CD4-positive, alpha-beta T cell treated with Interleukin-15 for 1 hour (primary cell): Measurements from ENCODE around the gene FEZ2.
"Not testable (repeated sequence)": the region's sequence is repeated elsewhere in the genome, so short reads cannot be mapped to it uniquely, and the experiment has no call there.

ENCODE experiments used
- DNase-seq: peaks from one replicate; pipeline ENCODE4 v3.0.0-alpha.2; 2020

The FEZ2 gene

GRCh38 chr2:36597532-36598377 lies at the start of gene FEZ2:
TSS of gene FEZ2 (minus strand) at chr2:36598168. CDS start at chr2:36598142, 26 bp downstream.
- peak; percentile 60 for DNase-seq

- DNase-seq: no peak
Measured at GRCh38 chr2:36634981-36635597, 37.1 kb upstream of the FEZ2 start.

GRCh38 chr2:36633470-36634092 lies 35.6 kb upstream of the FEZ2 start:
- no peak for DNase-seq

GRCh38 chr2:36626756-36627155 lies 28.8 kb upstream of the FEZ2 start:
- no peak for DNase-seq

- no peak for DNase-seq
Measured at GRCh38 chr2:36626071-36626470, 28.1 kb upstream of the FEZ2 start.

- no peak for DNase-seq
Measured at GRCh38 chr2:36625304-36625703, 27.3 kb upstream of the FEZ2 start.

GRCh38 chr2:36620321-36620720 lies 22.4 kb upstream of the FEZ2 start:
- no peak for DNase-seq

- no peak for DNase-seq
Measured at GRCh38 chr2:36618381-36618780, 20.4 kb upstream of the FEZ2 start.

- DNase-seq: no peak
Measured at GRCh38 chr2:36616947-36617346, 19.0 kb upstream of the FEZ2 start.

GRCh38 chr2:36615222-36615621 lies 17.3 kb upstream of the FEZ2 start:
- no peak for DNase-seq

GRCh38 chr2:36613801-36614200 lies 15.8 kb upstream of the FEZ2 start:
- DNase-seq: no peak

- no peak for DNase-seq
Measured at GRCh38 chr2:36611316-36611990, 13.5 kb upstream of the FEZ2 start.

- no peak for DNase-seq
Measured at GRCh38 chr2:36609507-36609906, 11.5 kb upstream of the FEZ2 start.

- DNase-seq: no peak
Measured at GRCh38 chr2:36607947-36608346, 10.0 kb upstream of the FEZ2 start.

GRCh38 chr2:36606925-36607324 lies 9.0 kb upstream of the FEZ2 start:
- DNase-seq: no peak

GRCh38 chr2:36605273-36605672 lies 7.3 kb upstream of the FEZ2 start:
- no peak for DNase-seq

- DNase-seq: not testable (repeated sequence)
Measured at GRCh38 chr2:36603629-36604028, 5.7 kb upstream of the FEZ2 start.

- DNase-seq: no peak
Measured at GRCh38 chr2:36597003-36597531, 901 bp downstream of the FEZ2 start.

GRCh38 chr2:36596397-36596796 lies 1.6 kb downstream of the FEZ2 start:
- no peak for DNase-seq

GRCh38 chr2:36594849-36595248 lies 3.1 kb downstream of the FEZ2 start:
- no peak for DNase-seq

- no peak for DNase-seq
Measured at GRCh38 chr2:36589230-36589630, 8.7 kb downstream of the FEZ2 start.

GRCh38 chr2:36587556-36587955 lies 10.4 kb downstream of the FEZ2 start:
- no peak for DNase-seq

- DNase-seq: no peak
Measured at GRCh38 chr2:36587101-36587500, 10.9 kb downstream of the FEZ2 start.
